ENCODE results near the gene TNS3. TPM values are rescaled to one million over a fixed set of nuclear protein-coding genes. Genes with fewer than 3 reads are reported as not detected.
A peak's percentile ranks its signal among the peaks of the same experiment; 100 is the strongest.
"Not testable (repeated sequence)": the region's sequence is repeated elsewhere in the genome, so short reads cannot be mapped to it uniquely, and the experiment has no call there.

TNS3 gene
- polyA plus RNA-seq, 6 donors from 2014 or later: 1.5 to 6.3 (median 4.8) TPM

DNA sequence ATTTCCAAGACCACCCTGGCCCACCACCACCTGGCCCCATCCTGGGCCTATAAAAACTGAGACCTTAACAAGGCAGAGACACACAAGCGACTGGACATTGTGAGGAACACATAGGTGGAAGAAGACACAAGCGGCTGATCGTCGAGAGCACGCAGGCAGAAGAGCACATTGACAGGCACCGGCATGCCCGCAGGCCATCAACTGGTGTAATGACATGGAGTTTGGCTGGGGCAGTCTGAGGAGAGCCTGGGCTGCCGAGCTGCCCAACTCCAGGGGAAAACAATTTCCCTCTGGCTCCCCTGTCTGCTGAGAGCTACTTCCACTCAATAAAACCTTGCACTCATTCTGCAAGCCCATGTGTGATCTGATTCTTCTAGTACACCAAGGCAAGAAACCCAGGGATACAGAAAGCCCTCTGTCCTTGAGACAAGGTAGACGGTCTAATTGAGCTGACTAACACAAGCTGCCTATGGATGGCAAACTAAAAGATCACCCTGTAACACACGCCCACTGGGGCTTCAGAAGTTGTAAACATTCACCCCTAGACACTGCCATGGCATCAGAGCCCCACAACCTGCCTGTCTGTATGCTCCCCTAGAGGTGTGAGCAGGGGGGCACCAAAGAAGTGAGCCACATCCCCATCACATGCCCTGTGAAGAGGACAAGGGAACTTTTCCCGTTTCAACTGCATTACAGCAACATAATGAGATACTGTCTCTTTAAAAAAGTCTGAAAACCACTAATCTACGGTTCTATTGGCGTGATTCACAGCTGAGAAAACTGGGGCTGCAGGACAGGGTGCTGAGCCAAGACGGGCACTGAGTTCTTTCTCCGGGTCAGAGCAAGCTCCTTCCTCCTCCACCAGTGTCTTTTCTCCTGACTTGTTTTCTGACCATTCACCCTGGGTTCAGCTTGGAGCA is 18.5 kb upstream of the TNS3 start:
- Mint-ChIP-seq H3K36me3 (peaks cover 0 to 18% of the 10 kb centered on the region in 2 donors), H3K9me3 (peaks cover 0 to 25% (median 19%) of the 10 kb centered on the region in 7 donors), H3K4me3 (peak overlapping the region; percentile 10 to 89 (median 76)), H3K27ac (peak overlapping the region; percentile 0 to 95 (median 64)), H3K27me3 (no peaks in the 10 kb centered on the region), H3K4me1 (peaks cover 35 to 49% (median 39%) of the 10 kb centered on the region in 3 donors)
- ATAC-seq (ENCODE audit: low read depth in 2 of 2) (peak; percentile 35), DNase-seq (no peak)

DNA sequence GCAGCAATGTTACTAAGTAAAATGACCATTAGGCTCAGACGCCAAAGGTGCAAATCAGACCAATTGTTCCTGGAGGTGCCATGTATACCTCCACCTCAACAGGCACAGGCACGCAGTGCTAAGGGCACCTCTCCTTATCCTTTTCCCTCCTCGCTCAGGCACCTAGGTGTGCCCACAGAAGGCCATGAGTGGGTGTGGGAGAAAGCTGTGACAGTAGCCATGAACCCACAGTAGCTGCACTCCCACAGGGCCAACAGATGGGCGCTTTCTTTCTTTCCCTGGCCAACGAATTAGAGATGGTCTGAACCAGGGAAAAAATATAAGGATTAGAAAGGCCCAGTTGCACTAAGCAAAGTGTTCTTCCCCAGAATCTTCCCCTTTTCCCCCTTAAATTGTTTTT is 15.5 kb upstream of the TNS3 start:
- H3K27me3 Mint-ChIP-seq: no peaks in the 10 kb centered on the region
- peak overlapping the region in 1 of 8 donors; percentile 6 for H3K4me3 Mint-ChIP-seq
- H3K36me3 Mint-ChIP-seq: peaks cover 0 to 18% of the 10 kb centered on the region in 2 donors
- peaks cover 0 to 27% (median 21%) of the 10 kb centered on the region in 7 donors for H3K9me3 Mint-ChIP-seq
- H3K27ac Mint-ChIP-seq: no peak overlapping the region
- DNase-seq: no peak
- peaks cover 29 to 34% (median 30%) of the 10 kb centered on the region in 3 donors for H3K4me1 Mint-ChIP-seq
- ATAC-seq (ENCODE audit: low read depth in 2 of 2): no peak

DNA sequence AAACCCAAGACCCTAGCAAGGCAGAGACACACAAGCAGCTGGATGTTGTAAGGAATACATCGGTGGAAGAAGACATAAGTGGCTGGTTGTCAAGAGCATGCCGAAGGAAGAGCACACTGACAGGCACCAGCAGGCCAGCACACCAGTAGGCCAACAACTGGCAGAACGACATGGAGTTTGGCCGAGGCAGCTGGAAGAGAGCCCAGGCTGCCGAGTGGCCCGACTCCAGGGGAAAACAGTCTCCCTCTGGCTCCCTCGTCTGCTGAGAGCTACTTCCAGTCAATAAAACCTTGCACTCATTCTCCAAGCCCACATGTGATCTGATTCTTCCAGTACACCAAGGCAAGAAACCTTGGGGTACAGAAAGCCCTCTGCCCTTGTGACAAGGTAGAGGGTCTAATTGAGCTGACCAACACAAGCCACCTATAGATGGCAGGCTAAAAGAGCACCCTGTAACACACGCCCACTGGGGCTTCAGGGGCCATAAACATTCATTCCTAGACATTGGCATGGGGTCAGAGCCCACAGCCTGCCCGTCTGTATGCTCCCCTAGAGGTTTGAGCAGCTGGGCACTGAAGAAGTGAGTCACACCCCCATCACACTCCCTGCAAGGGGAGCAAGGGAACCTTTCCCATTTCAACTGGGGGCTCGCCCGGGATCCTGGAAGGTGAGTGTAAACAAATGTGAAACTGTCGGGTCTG is 14.7 kb upstream of the TNS3 start:
- no peak overlapping the region for H3K4me3 Mint-ChIP-seq
- DNase-seq (no peak), ATAC-seq (ENCODE audit: low read depth in 2 of 2) (no peak)
- H3K27ac Mint-ChIP-seq: no peak overlapping the region
- H3K36me3 Mint-ChIP-seq: peaks cover 0 to 18% of the 10 kb centered on the region in 2 donors
- no peaks in the 10 kb centered on the region for H3K27me3 Mint-ChIP-seq
- peaks cover 21 to 26% (median 23%) of the 10 kb centered on the region in 3 donors for H3K4me1 Mint-ChIP-seq
- peaks cover 0 to 27% (median 21%) of the 10 kb centered on the region in 7 donors for H3K9me3 Mint-ChIP-seq

DNA sequence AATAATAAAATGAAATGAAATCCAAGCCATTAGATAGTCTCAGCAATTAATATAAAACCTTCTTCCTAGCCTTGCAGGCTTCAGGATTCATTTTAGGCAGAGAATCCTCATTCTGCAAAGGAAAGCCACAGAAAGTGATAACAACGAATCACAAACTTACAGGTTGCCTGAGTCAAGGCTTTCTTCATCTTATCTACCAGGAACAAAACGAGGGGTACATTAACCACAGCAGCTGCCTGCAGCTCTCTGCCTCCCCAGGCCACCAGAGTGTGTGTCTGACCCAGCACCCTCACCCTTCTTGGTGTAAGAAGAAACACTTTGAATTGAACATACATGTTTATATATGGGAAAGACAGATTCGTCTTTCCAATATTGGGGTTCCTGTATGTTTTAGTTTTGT is 12.5 kb upstream of the TNS3 start:
- no peak for ATAC-seq (ENCODE audit: low read depth in 2 of 2)
- H3K27me3 Mint-ChIP-seq: no peaks in the 10 kb centered on the region

DNA sequence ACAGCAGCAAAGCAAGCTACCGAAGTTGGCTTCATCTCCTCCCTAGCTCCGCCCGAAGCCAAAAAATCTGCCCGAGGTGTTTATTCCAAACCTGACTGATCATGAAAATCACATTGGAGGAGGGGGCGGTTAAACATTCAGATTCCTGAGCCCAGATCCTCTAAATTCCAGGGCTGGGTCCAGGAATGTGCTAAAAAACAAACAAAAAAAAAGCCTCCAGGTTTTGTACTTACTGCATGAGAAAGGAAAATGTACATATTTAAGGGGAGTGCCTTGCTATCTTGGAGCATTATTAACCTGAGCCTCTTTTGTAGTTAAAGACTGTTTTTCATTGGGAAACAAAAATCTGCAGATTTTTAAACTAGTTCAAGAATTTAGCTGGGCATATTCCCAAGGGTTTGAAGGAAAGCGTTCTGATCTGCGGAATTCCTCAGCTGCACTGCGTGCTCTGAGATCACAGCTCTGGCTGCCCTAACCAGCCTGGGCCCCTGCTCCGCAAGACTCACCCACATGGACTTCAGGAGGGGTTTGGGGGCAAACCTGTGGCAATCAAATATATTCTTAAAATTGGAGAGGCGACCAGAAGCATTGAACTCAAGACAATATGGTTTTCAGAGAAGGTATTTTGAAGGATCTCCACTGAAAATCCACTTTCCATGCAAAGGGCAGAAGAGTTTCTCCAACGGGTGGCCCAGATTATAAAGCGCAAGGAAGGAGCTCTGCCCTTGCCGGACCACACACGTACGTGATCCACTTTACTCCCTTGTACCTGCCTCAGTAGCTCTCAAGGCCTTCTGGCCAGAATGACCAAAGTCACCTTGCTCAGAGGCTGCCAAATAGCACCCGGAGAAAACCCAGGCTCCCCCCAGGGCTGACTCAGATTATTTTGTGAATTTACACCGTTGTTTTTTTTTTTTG is 10.0 kb upstream of the TNS3 start:
- Mint-ChIP-seq H3K4me1 (peaks cover 11 to 15% (median 13%) of the 10 kb centered on the region in 3 donors), H3K27me3 (peaks cover 0 to 2% (median 0%) of the 10 kb centered on the region in 3 donors), H3K4me3 (no peak overlapping the region), H3K9me3 (peaks cover 0 to 12% (median 8%) of the 10 kb centered on the region in 7 donors), H3K36me3 (peaks cover 0 to under 1% of the 10 kb centered on the region in 2 donors), H3K27ac (no peak overlapping the region)
- no peak for DNase-seq
- ATAC-seq (ENCODE audit: low read depth in 2 of 2): no peak

More for the DNA sequence above, 12.5 kb upstream of the TNS3 start:
- H3K9me3 Mint-ChIP-seq: peaks cover 0 to 27% (median 21%) of the 10 kb centered on the region in 7 donors
- H3K4me1 Mint-ChIP-seq: peaks cover 8 to 13% (median 9%) of the 10 kb centered on the region in 3 donors
- H3K36me3 Mint-ChIP-seq: peaks cover 0 to 18% of the 10 kb centered on the region in 2 donors
- H3K27ac Mint-ChIP-seq: no peak overlapping the region
- no peak overlapping the region for H3K4me3 Mint-ChIP-seq
- no peak for DNase-seq

DNA sequence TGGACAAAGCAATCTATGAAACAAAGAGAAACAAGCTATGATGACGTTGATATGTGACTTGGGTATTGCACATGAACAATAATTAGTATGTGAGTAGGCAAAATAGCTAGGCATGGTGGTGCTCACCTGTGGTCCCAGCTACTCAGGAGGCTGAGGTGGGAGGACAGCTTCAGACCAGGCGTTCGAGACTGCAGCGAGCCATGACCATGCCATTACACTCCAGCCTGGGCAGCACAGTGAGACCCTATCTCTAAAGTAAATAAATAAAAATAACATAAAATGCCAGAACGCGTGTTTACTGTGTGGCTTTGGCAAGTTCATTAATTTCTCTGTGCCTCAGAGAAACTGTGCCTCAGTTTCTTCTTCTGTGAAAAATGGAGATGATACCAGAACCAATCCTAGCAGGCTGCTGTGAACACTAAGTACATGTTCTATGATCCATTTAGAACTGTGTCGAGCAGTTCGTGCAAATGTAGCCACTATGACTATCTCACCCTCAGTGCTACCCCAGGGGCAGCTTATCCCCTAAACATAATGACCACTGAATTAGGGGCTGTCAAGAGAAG is 9.3 kb upstream of the TNS3 start:
- H3K4me3 Mint-ChIP-seq: no peak overlapping the region
- no peaks in the 10 kb centered on the region for H3K36me3 Mint-ChIP-seq
- H3K27ac Mint-ChIP-seq: peak overlapping the region in 1 of 6 donors; percentile 66

DNA sequence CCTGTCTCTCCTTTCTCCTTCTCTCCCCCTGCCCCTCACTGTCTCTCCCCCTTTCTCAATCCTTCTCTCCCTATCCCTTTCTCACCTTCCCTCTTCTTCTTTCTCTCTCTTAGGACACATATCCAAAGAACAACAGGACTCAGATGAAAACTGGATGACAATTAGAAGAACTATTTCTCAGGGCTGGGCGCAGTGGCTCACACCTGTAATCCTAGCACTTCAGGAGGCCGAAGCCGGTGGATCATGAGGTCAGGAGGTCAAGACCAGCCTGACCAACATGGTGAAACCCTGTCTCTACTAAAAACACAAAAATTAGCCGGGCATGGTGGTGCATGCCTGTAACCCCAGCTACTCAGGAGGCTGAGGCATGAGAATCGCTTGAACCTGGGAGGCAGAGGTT is 8.3 kb upstream of the TNS3 start:
- not testable (repeated sequence) for ATAC-seq (ENCODE audit: low read depth in 2 of 2); H3K36me3 Mint-ChIP-seq; DNase-seq; H3K9me3 Mint-ChIP-seq; H3K27me3 Mint-ChIP-seq; H3K4me3 Mint-ChIP-seq
- Mint-ChIP-seq H3K4me1 (peaks cover 15 to 25% (median 19%) of the 10 kb centered on the region in 3 donors), H3K27ac (peak overlapping the region in 2 of 6 donors; percentile 24 to 59)

More for the DNA sequence above, 9.3 kb upstream of the TNS3 start:
- peaks cover 0 to 6% (median 2%) of the 10 kb centered on the region in 7 donors for H3K9me3 Mint-ChIP-seq
- DNase-seq (no peak), ATAC-seq (ENCODE audit: low read depth in 2 of 2) (no peak)
- peaks cover 15 to 18% (median 17%) of the 10 kb centered on the region in 3 donors for H3K4me1 Mint-ChIP-seq
- peaks cover 0 to 5% (median 0%) of the 10 kb centered on the region in 3 donors for H3K27me3 Mint-ChIP-seq

DNA sequence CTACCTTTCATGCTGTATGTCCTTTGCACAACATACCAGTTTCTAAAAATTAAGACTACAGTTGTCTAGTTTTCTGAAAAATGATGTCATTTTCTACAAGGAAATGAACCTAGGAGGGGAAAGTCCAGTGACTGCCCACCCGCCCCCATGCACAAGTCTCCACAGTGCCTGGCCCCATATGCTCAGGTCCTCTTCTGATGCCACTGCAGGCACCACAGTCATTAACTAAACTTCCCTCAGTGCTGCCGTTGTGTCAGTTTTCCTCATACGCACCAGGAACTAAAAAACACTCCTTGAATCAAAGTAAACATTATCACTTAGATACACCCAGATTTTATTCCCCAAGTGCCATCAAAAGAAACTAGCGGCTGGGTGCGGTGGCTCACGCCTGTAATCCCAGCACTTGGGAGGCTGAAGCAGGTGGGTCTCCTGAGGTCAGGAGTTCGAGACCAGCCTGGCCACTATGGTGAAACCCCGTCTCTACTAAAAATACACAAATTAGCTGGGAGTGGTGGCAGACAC is 6.9 kb upstream of the TNS3 start:
- Mint-ChIP-seq H3K9me3 (peaks cover 0 to 6% (median 5%) of the 10 kb centered on the region in 7 donors), H3K4me1 (peaks cover 15 to 27% (median 21%) of the 10 kb centered on the region in 3 donors), H3K27ac (peak overlapping the region in 1 of 6 donors; percentile 21), H3K36me3 (no peaks in the 10 kb centered on the region), H3K27me3 (peaks cover 0 to 5% (median 4%) of the 10 kb centered on the region in 3 donors), H3K4me3 (no peak overlapping the region)
- peak in 1 of 2 donors; percentile 38 for ATAC-seq (ENCODE audit: low read depth in 2 of 2)
- DNase-seq: no peak

DNA sequence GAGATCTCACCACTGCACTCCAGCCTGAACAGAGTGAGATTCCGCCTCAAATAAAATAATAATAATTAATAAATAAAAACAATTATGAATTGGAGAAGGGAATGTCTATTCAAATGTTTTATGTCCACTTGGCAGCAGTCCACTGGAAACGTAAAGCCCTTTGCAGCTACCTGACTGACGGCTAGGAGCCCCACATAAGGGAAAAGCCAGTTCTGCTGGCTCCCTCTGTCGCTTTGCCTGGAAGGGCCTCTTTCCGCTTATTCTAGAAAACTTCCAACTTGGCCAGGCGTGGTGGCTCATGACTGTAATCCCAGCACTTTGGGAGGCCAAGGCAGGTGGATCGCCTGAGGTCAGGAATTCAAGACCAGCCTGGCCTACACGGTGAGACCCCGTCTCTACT is 6.1 kb upstream of the TNS3 start:
- Mint-ChIP-seq H3K9me3 (peaks cover 0 to 6% (median 5%) of the 10 kb centered on the region in 7 donors), H3K4me1 (peaks cover 15 to 31% (median 21%) of the 10 kb centered on the region in 3 donors), H3K4me3 (no peak overlapping the region), H3K27ac (no peak overlapping the region), H3K36me3 (no peaks in the 10 kb centered on the region), H3K27me3 (peaks cover 0 to 11% (median 5%) of the 10 kb centered on the region in 3 donors)
- ATAC-seq (ENCODE audit: low read depth in 2 of 2): no peak
- DNase-seq: no peak

DNA sequence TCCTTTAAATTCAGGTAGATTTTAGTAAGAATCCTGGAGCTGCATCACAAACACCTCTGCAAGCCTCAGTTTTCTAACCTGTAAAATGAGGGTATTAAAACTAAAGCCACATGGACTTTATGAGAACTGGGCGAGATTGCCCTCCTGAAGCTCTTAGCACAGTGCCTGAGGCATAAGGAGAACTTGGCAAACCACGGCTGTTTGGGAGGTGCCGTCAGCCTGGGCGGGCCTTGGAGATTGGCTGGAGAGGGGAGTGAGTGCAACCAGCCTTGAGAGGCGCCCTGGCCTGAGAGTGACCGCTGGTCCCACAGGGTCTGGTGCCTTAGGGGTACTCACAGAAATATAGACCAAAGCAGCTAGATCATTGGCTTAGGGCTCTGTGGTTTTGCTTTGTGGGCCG is 5.4 kb upstream of the TNS3 start:
- Mint-ChIP-seq H3K27me3 (peaks cover 0 to 14% (median 5%) of the 10 kb centered on the region in 3 donors), H3K27ac (no peak overlapping the region), H3K36me3 (no peaks in the 10 kb centered on the region), H3K9me3 (peaks cover 0 to 6% (median 5%) of the 10 kb centered on the region in 7 donors), H3K4me1 (peaks cover 19 to 37% (median 24%) of the 10 kb centered on the region in 3 donors), H3K4me3 (no peak overlapping the region)
- DNase-seq (no peak), ATAC-seq (ENCODE audit: low read depth in 2 of 2) (no peak)

DNA sequence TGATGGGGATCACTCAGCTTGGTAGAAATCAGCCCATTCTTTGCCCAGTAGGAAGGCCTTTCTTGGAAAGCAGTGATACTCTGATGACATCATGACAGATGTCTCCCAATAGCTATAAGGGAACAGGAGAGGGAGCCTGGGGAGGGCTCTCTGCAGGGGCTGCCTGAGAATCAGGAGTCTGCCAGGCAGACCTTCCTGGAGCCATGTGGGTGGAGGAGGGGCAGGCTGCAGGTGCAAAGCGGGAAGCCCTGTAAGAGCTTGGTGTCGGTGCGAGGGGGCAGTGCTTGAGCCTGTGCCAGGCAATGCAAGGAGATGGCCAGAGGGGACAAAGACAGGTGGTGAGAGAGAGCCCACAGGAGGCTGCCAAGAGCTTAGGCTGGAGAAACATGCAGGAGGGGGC is 5.0 kb upstream of the TNS3 start:
- H3K27ac Mint-ChIP-seq: peak overlapping the region in 1 of 6 donors; percentile 73

DNA sequence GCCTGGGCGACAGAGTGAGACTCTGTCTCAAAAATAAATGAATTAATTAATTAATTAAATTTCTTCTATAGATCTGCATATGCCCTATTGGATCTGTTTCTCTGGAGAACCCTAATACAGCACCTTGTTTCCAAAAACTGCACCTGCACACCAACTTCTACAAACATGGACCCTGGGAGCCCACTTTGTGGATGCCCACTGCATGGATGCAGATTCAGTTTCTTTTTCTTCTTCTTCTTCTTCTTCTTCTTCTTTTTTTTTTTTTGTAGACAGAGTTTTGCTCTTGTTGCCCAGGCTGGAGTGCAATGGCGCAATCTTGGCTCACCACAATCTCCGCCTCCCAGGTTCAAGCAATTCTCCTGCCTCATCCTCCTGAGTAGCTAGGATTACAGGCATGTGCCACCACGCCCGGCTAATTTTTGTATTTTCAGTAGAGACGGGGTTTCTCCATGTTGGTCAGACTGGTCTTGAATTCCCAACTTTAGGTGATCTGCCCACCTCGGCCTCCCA is 4.3 kb upstream of the TNS3 start:
- Mint-ChIP-seq H3K4me1 (peaks cover 21 to 40% (median 27%) of the 10 kb centered on the region in 3 donors), H3K27me3 (peaks cover 0 to 15% (median 5%) of the 10 kb centered on the region in 3 donors)
- DNase-seq: not testable (repeated sequence)

More for the DNA sequence above, 5.0 kb upstream of the TNS3 start:
- Mint-ChIP-seq H3K36me3 (no peaks in the 10 kb centered on the region), H3K4me1 (peaks cover 21 to 40% (median 27%) of the 10 kb centered on the region in 3 donors), H3K27me3 (peaks cover 0 to 15% (median 5%) of the 10 kb centered on the region in 3 donors), H3K4me3 (peak overlapping the region in 1 of 8 donors; percentile 42), H3K9me3 (peaks cover 0 to 6% (median 5%) of the 10 kb centered on the region in 7 donors)
- DNase-seq (no peak), ATAC-seq (ENCODE audit: low read depth in 2 of 2) (no peak)

More for the DNA sequence above, 4.3 kb upstream of the TNS3 start:
- Mint-ChIP-seq H3K27ac (peak overlapping the region in 1 of 6 donors; percentile 25), H3K4me3 (peak overlapping the region in 1 of 8 donors; percentile 51)
- H3K36me3 Mint-ChIP-seq; H3K9me3 Mint-ChIP-seq; ATAC-seq (ENCODE audit: low read depth in 2 of 2): not testable (repeated sequence)

Measured in naive B cell (primary cell).